Measurements from ENCODE around the gene ADAP2.

DNA sequence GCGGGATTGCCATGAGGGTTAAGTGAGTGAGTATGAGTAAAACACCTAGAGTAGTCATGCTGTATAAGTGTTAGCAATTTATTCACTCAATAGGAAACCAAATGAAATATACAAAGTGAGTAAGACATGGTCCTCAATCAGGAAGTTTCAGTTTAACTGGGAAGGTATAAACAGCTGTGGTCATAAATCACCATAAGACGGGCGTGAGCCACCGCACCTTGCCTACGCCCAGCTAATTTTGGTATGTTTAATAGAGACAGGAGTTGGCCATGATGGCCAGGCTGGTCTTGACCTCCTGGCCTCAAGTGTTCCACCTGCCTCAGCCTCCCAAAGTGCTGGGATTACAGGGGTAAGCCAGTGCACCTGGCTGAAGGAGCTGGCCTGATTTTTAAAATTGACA lies 76.1 kb downstream of the ADAP2 start:
- TF ChIP-seq, protein P1, sequence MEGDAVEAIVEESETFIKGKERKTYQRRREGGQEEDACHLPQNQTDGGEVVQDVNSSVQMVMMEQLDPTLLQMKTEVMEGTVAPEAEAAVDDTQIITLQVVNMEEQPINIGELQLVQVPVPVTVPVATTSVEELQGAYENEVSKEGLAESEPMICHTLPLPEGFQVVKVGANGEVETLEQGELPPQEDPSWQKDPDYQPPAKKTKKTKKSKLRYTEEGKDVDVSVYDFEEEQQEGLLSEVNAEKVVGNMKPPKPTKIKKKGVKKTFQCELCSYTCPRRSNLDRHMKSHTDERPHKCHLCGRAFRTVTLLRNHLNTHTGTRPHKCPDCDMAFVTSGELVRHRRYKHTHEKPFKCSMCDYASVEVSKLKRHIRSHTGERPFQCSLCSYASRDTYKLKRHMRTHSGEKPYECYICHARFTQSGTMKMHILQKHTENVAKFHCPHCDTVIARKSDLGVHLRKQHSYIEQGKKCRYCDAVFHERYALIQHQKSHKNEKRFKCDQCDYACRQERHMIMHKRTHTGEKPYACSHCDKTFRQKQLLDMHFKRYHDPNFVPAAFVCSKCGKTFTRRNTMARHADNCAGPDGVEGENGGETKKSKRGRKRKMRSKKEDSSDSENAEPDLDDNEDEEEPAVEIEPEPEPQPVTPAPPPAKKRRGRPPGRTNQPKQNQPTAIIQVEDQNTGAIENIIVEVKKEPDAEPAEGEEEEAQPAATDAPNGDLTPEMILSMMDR (IDR thresholded peaks at IDR 0.05), result no peak
- TF ChIP-seq, protein P2, sequence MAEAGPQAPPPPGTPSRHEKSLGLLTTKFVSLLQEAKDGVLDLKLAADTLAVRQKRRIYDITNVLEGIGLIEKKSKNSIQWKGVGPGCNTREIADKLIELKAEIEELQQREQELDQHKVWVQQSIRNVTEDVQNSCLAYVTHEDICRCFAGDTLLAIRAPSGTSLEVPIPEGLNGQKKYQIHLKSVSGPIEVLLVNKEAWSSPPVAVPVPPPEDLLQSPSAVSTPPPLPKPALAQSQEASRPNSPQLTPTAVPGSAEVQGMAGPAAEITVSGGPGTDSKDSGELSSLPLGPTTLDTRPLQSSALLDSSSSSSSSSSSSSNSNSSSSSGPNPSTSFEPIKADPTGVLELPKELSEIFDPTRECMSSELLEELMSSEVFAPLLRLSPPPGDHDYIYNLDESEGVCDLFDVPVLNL (CRISPR knock-in tag; IDR thresholded peaks at IDR 0.05; ENCODE audit: borderline replicate concordance, low read depth), result no peak
- TF ChIP-seq, protein P3, sequence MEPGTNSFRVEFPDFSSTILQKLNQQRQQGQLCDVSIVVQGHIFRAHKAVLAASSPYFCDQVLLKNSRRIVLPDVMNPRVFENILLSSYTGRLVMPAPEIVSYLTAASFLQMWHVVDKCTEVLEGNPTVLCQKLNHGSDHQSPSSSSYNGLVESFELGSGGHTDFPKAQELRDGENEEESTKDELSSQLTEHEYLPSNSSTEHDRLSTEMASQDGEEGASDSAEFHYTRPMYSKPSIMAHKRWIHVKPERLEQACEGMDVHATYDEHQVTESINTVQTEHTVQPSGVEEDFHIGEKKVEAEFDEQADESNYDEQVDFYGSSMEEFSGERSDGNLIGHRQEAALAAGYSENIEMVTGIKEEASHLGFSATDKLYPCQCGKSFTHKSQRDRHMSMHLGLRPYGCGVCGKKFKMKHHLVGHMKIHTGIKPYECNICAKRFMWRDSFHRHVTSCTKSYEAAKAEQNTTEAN (CRISPR knock-in tag; IDR thresholded peaks at IDR 0.05), result no peak
- TF ChIP-seq, protein P4, sequence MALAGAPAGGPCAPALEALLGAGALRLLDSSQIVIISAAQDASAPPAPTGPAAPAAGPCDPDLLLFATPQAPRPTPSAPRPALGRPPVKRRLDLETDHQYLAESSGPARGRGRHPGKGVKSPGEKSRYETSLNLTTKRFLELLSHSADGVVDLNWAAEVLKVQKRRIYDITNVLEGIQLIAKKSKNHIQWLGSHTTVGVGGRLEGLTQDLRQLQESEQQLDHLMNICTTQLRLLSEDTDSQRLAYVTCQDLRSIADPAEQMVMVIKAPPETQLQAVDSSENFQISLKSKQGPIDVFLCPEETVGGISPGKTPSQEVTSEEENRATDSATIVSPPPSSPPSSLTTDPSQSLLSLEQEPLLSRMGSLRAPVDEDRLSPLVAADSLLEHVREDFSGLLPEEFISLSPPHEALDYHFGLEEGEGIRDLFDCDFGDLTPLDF (CRISPR knock-in tag; IDR thresholded peaks at IDR 0.05), result no peak
- TF ChIP-seq TEAD4 (CRISPR knock-in tag; IDR thresholded peaks at IDR 0.05) (no peak), ZNF138 (CRISPR knock-in tag; conservative IDR thresholded peaks at IDR 0.05) (no peak), ZNF416 (CRISPR knock-in tag; IDR thresholded peaks at IDR 0.05) (no peak), SOX15 (CRISPR knock-in tag; IDR thresholded peaks at IDR 0.05) (no peak)
- TF ChIP-seq, protein P5, sequence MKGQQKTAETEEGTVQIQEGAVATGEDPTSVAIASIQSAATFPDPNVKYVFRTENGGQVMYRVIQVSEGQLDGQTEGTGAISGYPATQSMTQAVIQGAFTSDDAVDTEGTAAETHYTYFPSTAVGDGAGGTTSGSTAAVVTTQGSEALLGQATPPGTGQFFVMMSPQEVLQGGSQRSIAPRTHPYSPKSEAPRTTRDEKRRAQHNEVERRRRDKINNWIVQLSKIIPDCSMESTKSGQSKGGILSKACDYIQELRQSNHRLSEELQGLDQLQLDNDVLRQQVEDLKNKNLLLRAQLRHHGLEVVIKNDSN (CRISPR knock-in tag; IDR thresholded peaks at IDR 0.05), result no peak
- TF ChIP-seq, protein P6, sequence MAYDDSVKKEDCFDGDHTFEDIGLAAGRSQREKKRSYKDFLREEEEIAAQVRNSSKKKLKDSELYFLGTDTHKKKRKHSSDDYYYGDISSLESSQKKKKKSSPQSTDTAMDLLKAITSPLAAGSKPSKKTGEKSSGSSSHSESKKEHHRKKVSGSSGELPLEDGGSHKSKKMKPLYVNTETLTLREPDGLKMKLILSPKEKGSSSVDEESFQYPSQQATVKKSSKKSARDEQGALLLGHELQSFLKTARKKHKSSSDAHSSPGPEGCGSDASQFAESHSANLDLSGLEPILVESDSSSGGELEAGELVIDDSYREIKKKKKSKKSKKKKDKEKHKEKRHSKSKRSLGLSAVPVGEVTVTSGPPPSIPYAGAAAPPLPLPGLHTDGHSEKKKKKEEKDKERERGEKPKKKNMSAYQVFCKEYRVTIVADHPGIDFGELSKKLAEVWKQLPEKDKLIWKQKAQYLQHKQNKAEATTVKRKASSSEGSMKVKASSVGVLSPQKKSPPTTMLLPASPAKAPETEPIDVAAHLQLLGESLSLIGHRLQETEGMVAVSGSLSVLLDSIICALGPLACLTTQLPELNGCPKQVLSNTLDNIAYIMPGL (CRISPR knock-in tag; IDR thresholded peaks at IDR 0.05), result no peak
- TF ChIP-seq, protein P7, sequence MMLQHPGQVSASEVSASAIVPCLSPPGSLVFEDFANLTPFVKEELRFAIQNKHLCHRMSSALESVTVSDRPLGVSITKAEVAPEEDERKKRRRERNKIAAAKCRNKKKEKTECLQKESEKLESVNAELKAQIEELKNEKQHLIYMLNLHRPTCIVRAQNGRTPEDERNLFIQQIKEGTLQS (CRISPR knock-in tag; conservative IDR thresholded peaks at IDR 0.05), result no peak
- TF ChIP-seq, protein P8, sequence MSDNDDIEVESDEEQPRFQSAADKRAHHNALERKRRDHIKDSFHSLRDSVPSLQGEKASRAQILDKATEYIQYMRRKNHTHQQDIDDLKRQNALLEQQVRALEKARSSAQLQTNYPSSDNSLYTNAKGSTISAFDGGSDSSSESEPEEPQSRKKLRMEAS (CRISPR knock-in tag; IDR thresholded peaks at IDR 0.05), result no peak

All from WTC11 (cell line).